GM18508 (cell line): ENCODE results near the gene OR2H1.

Source experiments
- ATAC-seq: cut with Tn5 transposase; IDR thresholded peaks from one replicate; pipeline ENCODE4 v1.9.1; 2021; ENCODE audit warnings: moderate number of reproducible peaks; ENCODE audit not compliant: insufficient read depth, unreplicated experiment

Gene OR2H1

DNA sequence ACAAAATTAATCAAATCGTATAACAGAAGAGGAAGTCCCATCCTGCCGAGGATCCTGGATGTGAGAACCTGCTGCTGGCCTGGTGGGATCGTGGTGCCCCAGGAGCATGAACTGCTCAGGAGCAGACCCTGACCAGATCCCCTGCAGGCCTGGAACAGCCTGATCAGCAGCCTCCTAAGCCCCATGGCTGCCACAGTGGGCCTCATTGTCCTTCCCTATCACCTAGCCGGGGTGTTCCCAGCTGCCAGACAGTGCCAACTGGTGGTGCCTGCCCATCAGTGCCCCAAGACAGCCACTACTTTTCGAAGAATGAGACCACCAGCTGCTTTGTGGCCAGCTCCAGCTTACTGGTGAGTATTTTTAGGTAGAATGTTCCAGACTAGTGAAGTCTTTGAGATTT is 50.4 kb downstream of the OR2H1 start:
- ATAC-seq = no peak

- ATAC-seq = peak; percentile 88
Measured at GRCh38 chr6:29509239-29509638, 52.3 kb downstream of the OR2H1 start.

DNA sequence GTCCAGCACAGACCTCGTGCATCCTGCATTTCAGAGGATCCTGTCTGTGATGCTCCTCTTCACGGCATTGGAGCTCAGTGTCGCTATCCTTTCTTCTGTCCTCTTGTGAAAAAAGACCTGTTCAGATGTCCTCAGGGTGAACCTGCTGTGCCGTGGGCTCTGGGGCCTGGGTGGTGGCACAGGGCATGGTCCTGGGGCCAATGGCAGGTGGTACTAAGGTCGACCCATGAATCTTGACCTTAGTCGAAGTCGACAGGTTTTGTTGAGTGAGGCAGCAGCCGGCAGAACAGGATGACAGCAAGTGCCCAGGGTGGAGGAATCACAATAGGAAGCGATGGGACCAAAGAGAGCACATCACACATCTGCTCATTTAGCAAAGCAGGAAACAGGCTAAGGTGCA is 52.8 kb downstream of the OR2H1 start:
- no peak for ATAC-seq

DNA sequence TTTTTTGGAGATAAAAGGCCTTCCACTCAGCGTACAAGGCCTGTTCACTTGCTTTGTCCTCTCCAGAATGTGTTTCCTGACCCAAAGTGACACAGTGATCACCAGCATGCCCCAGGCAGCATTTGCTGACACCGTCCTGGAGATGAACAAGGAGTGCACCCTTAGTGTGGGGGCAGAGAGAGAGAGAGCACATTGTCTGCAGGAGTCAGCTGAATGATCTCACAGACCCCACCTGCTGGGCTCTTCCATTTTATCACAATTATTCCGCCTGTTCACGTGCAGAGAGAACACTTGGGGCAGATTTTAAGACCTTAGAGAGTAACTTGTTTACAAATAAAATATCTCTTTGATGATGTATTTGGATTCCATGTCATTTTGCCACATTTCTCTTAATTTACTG is 53.2 kb downstream of the OR2H1 start:
- no peak for ATAC-seq

- no peak for ATAC-seq
Measured at GRCh38 chr6:29510746-29511300, 53.9 kb downstream of the OR2H1 start.
